CD14-positive monocyte (primary cell): Measurements from ENCODE around the gene LRRC18. TPM values are rescaled to one million over a fixed set of nuclear protein-coding genes. Genes with fewer than 3 reads are reported as not detected.

Source experiments
- DNase-seq, 3 donors: peaks; one replicate each; pipeline ENCODE4 v3.0.0-alpha.2; 2011 to 2022
- H2AFZ ChIP-seq: 2 replicates; pipeline ENCODE4 v1.6.0; 2012; ENCODE audit warnings: mild to moderate bottlenecking, low read depth, low read length, inconsistent platforms; ENCODE audit not compliant: insufficient read depth, poor library complexity, severe bottlenecking
- H3K27ac ChIP-seq, 2 donors: 1 replicate in 1 of 2; 2 replicates in 1 of 2; pipeline ENCODE4 v1.5.1; 2012 to 2013; ENCODE audit warnings: low read length in 2 of 2, control low read depth in 1 of 2, inconsistent platforms in 1 of 2, low read depth in 1 of 2, mild to moderate bottlenecking in 1 of 2
- H3K27me3 ChIP-seq, 2 donors: one replicate each; pipeline versions ENCODE4 v1.6.0 to v1.6.1; 2011 to 2013; ENCODE audit warnings: low read length in 2 of 2; ENCODE audit not compliant: control insufficient read depth in 2 of 2, insufficient read depth in 2 of 2
- H3K36me3 ChIP-seq, 2 donors: replicated peaks in 1 of 2; 1 replicate in 1 of 2; 2 replicates in 1 of 2; pipeline versions ENCODE4 v1.5.1 to v1.6.1; 2012 to 2013; ENCODE audit warnings: low read length in 2 of 2, control low read depth in 1 of 2, inconsistent platforms in 1 of 2, mild to moderate bottlenecking in 1 of 2; ENCODE audit not compliant: insufficient read depth in 2 of 2, control insufficient read depth in 1 of 2
- H3K4me1 ChIP-seq, 2 donors: 1 replicate in 1 of 2; 2 replicates in 1 of 2; pipeline versions ENCODE4 v1.5.1 to v1.6.1; 2012 to 2013; ENCODE audit warnings: low read length in 2 of 2, control low read depth in 1 of 2, inconsistent platforms in 1 of 2, mild to moderate bottlenecking in 1 of 2, moderate library complexity in 1 of 2; ENCODE audit not compliant: insufficient read depth in 2 of 2, control insufficient read depth in 1 of 2
- H3K4me2 ChIP-seq: replicated peaks from 2 replicates; pipeline ENCODE3; 2012; ENCODE audit warnings: low read length, moderate library complexity, mild to moderate bottlenecking; ENCODE audit not compliant: poor library complexity, severe bottlenecking; ENCODE audit errors: extremely low read depth
- H3K4me3 ChIP-seq, 3 experiments: fragments of 200-600 bp in 1 of 3; sonication (generic) in 1 of 3; replicated peaks in 1 of 3; 1 replicate in 2 of 3; 2 replicates in 1 of 3; pipeline ENCODE4 v1.5.1; 2011 to 2013; ENCODE audit warnings: low read length in 3 of 3, mild to moderate bottlenecking in 3 of 3, control low read depth in 2 of 3, low read depth in 2 of 3, inconsistent platforms in 1 of 3, moderate library complexity in 1 of 3
- H3K79me2 ChIP-seq: 2 replicates; pipeline ENCODE4 v1.6.0; 2012; ENCODE audit warnings: mild to moderate bottlenecking, control low read depth, inconsistent platforms, low read length, moderate library complexity; ENCODE audit not compliant: insufficient read depth
- H3K9ac ChIP-seq: 2 replicates; pipeline ENCODE4 v1.6.0; 2017; ENCODE audit warnings: low read length, mild to moderate bottlenecking; ENCODE audit not compliant: insufficient read depth, poor library complexity, severe bottlenecking
- H3K9me3 ChIP-seq, 2 donors: replicated peaks in 1 of 2; 1 replicate in 1 of 2; 2 replicates in 1 of 2; pipeline versions ENCODE4 v1.5.1 to v1.6.1; 2012 to 2013; ENCODE audit warnings: low read length in 2 of 2, control low read depth in 1 of 2; ENCODE audit not compliant: control insufficient read depth in 1 of 2, insufficient read depth in 1 of 2
- H4K20me1 ChIP-seq: 2 replicates; pipeline ENCODE4 v1.6.0; 2012; ENCODE audit warnings: mild to moderate bottlenecking, low read length, control low read depth, moderate library complexity; ENCODE audit not compliant: insufficient read depth
- H3K27ac Mint-ChIP-seq, 7 donors: one replicate each; pipeline ENCODE4 v1.8.0; 2020; ENCODE audit warnings: mild to moderate bottlenecking in 7 of 7, mixed read lengths in 7 of 7, moderate library complexity in 6 of 7, inconsistent platforms in 2 of 7
- H3K27me3 Mint-ChIP-seq, 3 donors: one replicate each; pipeline ENCODE4 v1.8.0; 2021 to 2022; ENCODE audit warnings: low read depth in 3 of 3, mild to moderate bottlenecking in 3 of 3, mixed read lengths in 3 of 3, moderate library complexity in 3 of 3, inconsistent platforms in 1 of 3
- H3K36me3 Mint-ChIP-seq, 2 donors: one replicate each; pipeline ENCODE4 v1.8.0; 2020; ENCODE audit warnings: mixed read lengths in 2 of 2, inconsistent platforms in 1 of 2, mild to moderate bottlenecking in 1 of 2
- H3K4me1 Mint-ChIP-seq: one replicate; pipeline ENCODE4 v1.8.0; 2020; ENCODE audit warnings: mild to moderate bottlenecking, mixed read lengths
- H3K4me3 Mint-ChIP-seq, 2 donors: one replicate each; pipeline ENCODE4 v1.8.0; 2020; ENCODE audit warnings: mild to moderate bottlenecking in 2 of 2, mixed read lengths in 2 of 2, moderate library complexity in 1 of 2
- H3K9me3 Mint-ChIP-seq, 7 donors: one replicate each; pipeline ENCODE4 v1.8.0; 2020 to 2022; ENCODE audit warnings: mixed read lengths in 7 of 7, mild to moderate bottlenecking in 6 of 7, moderate library complexity in 6 of 7, inconsistent platforms in 2 of 7
- CTCF ChIP-seq: fragments of 200-600 bp; IDR thresholded peaks from one replicate; pipeline ENCODE4 v1.8.0; 2022; ENCODE audit warnings: antibody characterized with exemption, mild to moderate bottlenecking
- WGBS: methylation state at CpG from one replicate; pipeline ENCODE4 v1.1.5; 2013; ENCODE audit warnings: missing lambda C conversion rate; ENCODE audit not compliant: insufficient coverage; 5-methylcytosine and 5-hydroxymethylcytosine counted together
- intact Hi-C, 2 donors: fragments of 100-400 bp; cut with micrococcal nuclease; formaldehyde crosslinking; loops; one replicate each; pipeline versions ENCODE4 v1.15.0 to v1.15.1; 2023
- polyA plus RNA-seq, 3 donors: library from polyadenylated mRNA; depleted of rRNA in 1 of 3; unstranded in 2 of 3; stranded (reverse) in 1 of 3; fragments of 300-500 nt in 2 of 3; fragments of >200 nt in 1 of 3; fragmentation: Illumina TruSeq in 2 of 3; gene quantifications; 1 replicate in 2 of 3; 2 replicates in 1 of 3; pipeline ENCODE4 v1.2.3, GENCODE V29; 2012 to 2021

LRRC18 gene
- polyA plus RNA-seq, 3 donors = not detected

- Mint-ChIP-seq H3K9me3 (no peaks in the 10 kb centered on the region), H3K4me1 (no peaks in the 10 kb centered on the region), H3K4me3 (no peak overlapping the region), H3K27ac (no peak overlapping the region), H3K27me3 (peaks cover 0 to 2% (median 2%) of the 10 kb centered on the region in 3 donors), H3K36me3 (peaks cover 67 to 83% of the 10 kb centered on the region in 2 donors)
- no CpG with 5 or more reads among the region's 2 CpGs for WGBS
- H2AFZ ChIP-seq = no peak overlapping the region
- no peaks in the 10 kb centered on the region for H3K4me1 ChIP-seq
- no peaks in the 10 kb centered on the region for H4K20me1 ChIP-seq
- no peaks in the 10 kb centered on the region for H3K79me2 ChIP-seq
- intact Hi-C loops = no loop called here
- no peak overlapping the region for H3K4me3 ChIP-seq
- no peak overlapping the region for H3K27ac ChIP-seq
- H3K4me2 ChIP-seq = no peak overlapping the region
- no peaks in the 10 kb centered on the region for H3K27me3 ChIP-seq
- no peak for DNase-seq
- no peak for TF ChIP-seq CTCF
- no peaks in the 10 kb centered on the region for H3K9me3 ChIP-seq
- H3K9ac ChIP-seq = no peak overlapping the region
- H3K36me3 ChIP-seq = peaks cover 57 to 90% of the 10 kb centered on the region in 2 donors
These were observed 32.8 kb downstream of the LRRC18 start for GRCh38 chr10:48906841-48907240.

GRCh38 chr10:48905311-48905710 is 34.3 kb downstream of the LRRC18 start:
- no peaks in the 10 kb centered on the region for H3K27me3 ChIP-seq
- Mint-ChIP-seq H3K36me3 (peaks cover 65 to 80% of the 10 kb centered on the region in 2 donors), H3K27ac (no peak overlapping the region), H3K27me3 (peaks cover 0 to 2% (median 0%) of the 10 kb centered on the region in 3 donors), H3K4me3 (no peak overlapping the region), H3K4me1 (peaks cover 6% of the 10 kb centered on the region), H3K9me3 (no peaks in the 10 kb centered on the region)
- intact Hi-C loops = no loop called here
- H3K27ac ChIP-seq = no peak overlapping the region
- DNase-seq = no peak
- H3K9ac ChIP-seq = no peak overlapping the region
- H3K9me3 ChIP-seq = no peaks in the 10 kb centered on the region
- H3K79me2 ChIP-seq = no peaks in the 10 kb centered on the region
- WGBS = 100% methylated on average over 2 of the region's 2 CpGs
- H3K4me1 ChIP-seq = peaks cover 6 to 7% of the 10 kb centered on the region in 2 donors
- H2AFZ ChIP-seq = no peak overlapping the region
- H3K4me2 ChIP-seq = no peak overlapping the region
- TF ChIP-seq CTCF = no peak
- H3K36me3 ChIP-seq = peaks cover 52 to 91% of the 10 kb centered on the region in 2 donors
- no peaks in the 10 kb centered on the region for H4K20me1 ChIP-seq
- no peak overlapping the region for H3K4me3 ChIP-seq
